Islet precursor cell (in vitro differentiated cells): ENCODE data around the gene STOX2.

ENCODE experiments used
- DNase-seq: peaks from one replicate; pipeline ENCODE4 v3.0.0-alpha.2; 2018

Gene STOX2

GRCh38 chr4:183905081-183905592 lies at the start of gene STOX2:
Gene STOX2, plus strand, starts transcription at chr4:183905307. Its CDS starts 1,484 bp downstream, at chr4:183906791.
- DNase-seq: peak; percentile 96

- DNase-seq: peak; percentile 92
Observed at GRCh38 chr4:183855323-183856190, 49.5 kb upstream of the STOX2 start.

GRCh38 chr4:183857040-183857439 lies 48.1 kb upstream of the STOX2 start:
- no peak for DNase-seq

GRCh38 chr4:183858011-183858615 lies 47.0 kb upstream of the STOX2 start:
- no peak for DNase-seq

GRCh38 chr4:183860119-183860518 lies 45.0 kb upstream of the STOX2 start:
- DNase-seq: no peak

- no peak for DNase-seq
Observed at GRCh38 chr4:183860731-183861130, 44.4 kb upstream of the STOX2 start.

- DNase-seq: no peak
Observed at GRCh38 chr4:183861426-183861825, 43.7 kb upstream of the STOX2 start.

GRCh38 chr4:183863155-183863825 lies 41.8 kb upstream of the STOX2 start:
- no peak for DNase-seq

- DNase-seq: no peak
Observed at GRCh38 chr4:183867247-183867646, 37.9 kb upstream of the STOX2 start.

- DNase-seq: no peak
Observed at GRCh38 chr4:183870997-183871396, 34.1 kb upstream of the STOX2 start.

GRCh38 chr4:183871581-183871980 lies 33.5 kb upstream of the STOX2 start:
- DNase-seq: no peak

GRCh38 chr4:183872531-183872930 lies 32.6 kb upstream of the STOX2 start:
- no peak for DNase-seq

GRCh38 chr4:183873409-183874185 lies 31.5 kb upstream of the STOX2 start:
- DNase-seq: no peak

- peak; percentile 73 for DNase-seq
Observed at GRCh38 chr4:183875251-183875825, 29.8 kb upstream of the STOX2 start.

GRCh38 chr4:183876268-183876934 lies 28.7 kb upstream of the STOX2 start:
- DNase-seq: no peak

GRCh38 chr4:183878251-183878970 lies 26.7 kb upstream of the STOX2 start:
- no peak for DNase-seq

GRCh38 chr4:183885205-183885720 lies 19.8 kb upstream of the STOX2 start:
- DNase-seq: no peak

- DNase-seq: no peak
Observed at GRCh38 chr4:183887351-183887750, 17.8 kb upstream of the STOX2 start.

GRCh38 chr4:183888564-183888963 lies 16.5 kb upstream of the STOX2 start:
- DNase-seq: no peak

- no peak for DNase-seq
Observed at GRCh38 chr4:183889190-183889589, 15.9 kb upstream of the STOX2 start.

GRCh38 chr4:183897193-183897592 lies 7.9 kb upstream of the STOX2 start:
- no peak for DNase-seq
